Measurements from ENCODE around the gene PRR12.

The PRR12 gene

DNA sequence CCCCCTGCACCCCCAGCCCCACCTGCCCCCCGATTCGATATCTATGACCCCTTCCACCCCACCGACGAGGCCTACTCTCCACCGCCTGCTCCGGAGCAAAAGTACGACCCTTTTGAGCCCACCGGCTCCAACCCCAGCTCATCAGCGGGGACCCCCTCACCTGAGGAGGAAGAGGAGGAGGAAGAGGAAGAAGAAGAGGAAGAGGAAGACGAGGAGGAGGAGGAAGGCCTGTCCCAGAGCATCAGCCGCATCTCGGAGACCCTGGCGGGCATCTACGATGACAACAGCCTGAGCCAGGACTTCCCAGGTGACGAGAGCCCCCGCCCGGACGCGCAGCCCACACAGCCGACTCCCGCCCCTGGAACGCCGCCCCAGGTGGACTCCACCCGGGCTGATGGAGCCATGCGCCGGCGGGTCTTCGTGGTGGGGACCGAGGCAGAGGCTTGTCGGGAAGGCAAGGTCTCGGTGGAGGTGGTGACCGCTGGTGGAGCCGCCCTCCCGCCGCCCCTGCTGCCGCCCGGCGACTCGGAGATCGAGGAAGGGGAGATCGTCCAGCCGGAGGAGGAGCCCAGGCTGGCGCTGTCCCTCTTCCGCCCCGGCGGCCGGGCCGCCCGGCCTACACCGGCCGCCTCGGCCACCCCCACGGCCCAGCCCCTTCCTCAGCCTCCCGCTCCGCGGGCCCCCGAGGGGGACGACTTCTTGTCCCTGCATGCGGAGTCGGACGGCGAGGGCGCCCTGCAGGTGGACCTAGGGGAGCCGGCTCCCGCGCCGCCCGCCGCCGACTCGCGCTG lies 60.2 kb downstream of the PRR12 start:
- no peak for DNase-seq

DNA sequence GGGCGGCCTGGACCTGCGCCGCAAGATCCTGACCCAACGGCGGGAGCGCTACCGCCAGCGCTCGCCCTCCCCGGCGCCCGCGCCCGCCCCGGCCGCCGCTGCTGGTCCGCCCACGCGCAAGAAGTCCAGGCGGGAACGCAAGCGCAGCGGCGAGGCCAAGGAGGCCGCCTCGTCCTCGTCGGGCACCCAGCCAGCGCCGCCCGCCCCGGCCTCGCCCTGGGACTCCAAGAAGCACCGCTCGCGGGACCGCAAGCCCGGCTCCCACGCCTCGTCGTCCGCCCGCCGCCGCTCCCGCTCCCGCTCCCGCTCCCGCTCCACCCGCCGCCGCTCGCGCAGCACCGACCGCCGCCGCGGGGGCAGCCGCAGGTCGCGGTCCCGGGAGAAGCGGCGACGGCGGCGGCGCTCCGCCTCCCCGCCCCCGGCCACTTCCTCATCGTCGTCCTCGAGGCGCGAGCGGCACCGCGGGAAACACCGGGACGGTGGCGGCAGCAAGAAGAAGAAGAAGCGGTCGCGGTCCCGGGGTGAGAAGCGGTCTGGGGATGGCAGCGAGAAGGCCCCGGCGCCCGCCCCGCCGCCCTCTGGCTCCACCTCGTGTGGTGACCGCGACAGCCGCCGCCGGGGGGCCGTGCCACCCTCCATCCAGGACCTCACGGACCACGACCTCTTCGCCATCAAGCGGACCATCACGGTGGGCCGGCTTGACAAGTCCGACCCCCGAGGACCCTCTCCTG lies 61.0 kb downstream of the PRR12 start:
- no peak for DNase-seq

DNA sequence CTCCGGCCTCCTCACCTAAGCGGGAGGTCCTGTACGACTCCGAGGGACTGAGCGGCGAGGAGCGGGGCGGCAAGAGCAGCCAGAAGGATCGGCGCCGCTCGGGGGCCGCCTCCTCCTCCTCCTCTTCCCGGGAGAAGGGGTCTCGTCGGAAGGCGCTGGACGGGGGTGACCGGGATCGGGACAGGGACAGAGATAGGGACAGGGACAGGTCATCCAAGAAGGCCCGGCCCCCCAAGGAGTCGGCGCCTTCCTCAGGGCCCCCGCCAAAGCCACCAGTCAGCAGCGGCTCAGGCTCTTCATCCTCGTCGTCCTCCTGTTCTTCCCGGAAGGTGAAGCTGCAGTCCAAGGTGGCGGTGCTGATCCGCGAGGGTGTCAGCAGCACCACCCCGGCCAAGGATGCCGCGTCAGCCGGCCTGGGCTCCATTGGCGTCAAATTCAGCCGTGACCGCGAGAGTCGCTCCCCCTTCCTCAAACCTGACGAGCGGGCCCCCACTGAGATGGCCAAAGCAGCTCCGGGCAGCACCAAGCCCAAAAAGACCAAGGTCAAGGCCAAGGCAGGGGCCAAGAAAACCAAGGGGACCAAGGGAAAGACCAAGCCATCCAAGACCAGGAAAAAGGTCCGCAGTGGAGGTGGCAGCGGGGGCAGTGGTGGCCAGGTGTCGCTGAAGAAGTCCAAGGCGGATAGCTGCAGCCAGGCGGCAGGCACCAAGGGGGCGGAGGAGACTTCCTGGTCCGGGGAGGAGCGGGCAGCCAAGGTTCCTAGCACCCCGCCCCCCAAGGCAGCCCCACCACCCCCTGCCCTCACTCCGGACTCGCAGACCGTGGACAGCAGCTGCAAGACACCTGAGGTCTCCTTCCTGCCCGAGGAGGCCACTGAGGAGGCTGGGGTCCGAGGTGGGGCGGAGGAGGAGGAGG lies 61.8 kb downstream of the PRR12 start:
- DNase-seq = no peak

DNA sequence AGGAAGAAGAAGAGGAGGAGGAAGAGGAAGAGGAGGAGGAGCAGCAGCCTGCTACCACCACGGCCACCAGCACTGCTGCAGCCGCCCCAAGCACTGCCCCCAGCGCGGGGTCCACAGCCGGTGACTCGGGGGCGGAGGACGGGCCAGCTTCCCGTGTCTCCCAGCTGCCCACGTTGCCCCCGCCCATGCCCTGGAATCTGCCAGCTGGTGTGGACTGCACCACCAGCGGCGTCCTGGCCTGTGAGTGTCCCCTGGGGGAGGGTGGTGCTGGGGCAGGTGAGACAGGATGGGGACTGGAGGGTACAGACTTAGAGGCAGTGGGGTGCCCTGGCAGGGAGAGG lies 62.5 kb downstream of the PRR12 start:
- no peak for DNase-seq

DNA sequence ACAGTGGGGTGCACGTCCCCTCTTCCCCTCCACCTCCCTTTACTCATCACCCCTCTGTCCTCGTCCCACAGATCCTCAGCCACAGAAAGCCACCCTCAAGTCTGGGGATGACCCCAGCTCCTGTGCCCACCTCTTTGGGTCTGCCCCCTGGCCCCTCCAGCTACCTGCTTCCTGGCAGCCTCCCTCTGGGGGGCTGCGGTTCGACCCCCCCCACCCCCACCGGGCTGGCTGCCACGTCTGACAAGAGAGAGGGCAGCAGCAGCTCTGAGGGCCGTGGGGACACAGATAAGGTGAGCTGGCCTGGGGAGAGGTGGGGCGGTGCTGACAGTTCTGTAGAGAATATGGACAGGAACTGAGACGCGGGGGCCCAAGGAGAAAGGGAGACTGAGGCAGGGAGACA lies 63.6 kb downstream of the PRR12 start:
- DNase-seq = no peak

DNA sequence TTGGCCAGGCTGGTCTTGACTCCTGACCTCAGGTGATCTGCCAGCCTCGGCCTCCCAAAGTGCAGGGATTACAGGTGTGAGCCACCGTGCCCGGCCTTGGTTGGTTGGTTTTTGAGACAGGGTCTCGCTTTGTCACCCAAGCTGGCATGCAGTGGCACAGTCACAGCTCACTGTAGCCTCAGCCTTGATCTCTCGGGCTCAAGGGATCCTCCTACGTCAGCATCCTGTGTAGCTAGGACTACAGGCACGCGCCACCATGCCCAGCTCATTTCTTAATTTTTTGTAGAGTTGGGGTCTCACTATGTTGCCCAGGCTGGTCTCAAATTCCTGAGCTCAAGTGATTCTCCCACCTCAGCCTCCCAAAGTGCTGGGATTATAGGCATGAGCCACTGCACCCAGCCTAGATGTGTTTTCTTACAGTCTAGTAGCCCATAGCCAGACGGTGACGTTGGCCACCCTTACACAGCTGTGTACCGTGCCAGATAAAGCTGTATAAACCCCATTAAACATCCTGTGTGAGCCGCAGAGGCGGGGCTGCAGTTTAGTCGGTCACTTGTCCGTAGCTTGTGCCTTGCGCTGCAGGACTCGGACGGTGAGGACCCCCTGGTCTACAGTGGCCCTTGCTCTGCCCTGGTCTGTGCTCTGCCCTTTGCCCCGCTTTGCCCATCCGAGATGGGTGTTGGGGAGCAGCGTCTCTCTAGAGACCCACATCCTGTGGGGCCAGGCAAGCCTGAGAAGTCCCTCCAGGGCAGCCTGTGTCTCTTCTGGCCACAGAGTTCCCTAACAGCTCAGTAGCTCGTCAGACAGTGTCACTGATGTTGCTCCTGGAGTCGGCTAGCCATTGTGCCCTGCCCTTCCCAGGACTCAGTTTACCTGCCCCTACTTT lies 64.8 kb downstream of the PRR12 start:
- no peak for DNase-seq

DNA sequence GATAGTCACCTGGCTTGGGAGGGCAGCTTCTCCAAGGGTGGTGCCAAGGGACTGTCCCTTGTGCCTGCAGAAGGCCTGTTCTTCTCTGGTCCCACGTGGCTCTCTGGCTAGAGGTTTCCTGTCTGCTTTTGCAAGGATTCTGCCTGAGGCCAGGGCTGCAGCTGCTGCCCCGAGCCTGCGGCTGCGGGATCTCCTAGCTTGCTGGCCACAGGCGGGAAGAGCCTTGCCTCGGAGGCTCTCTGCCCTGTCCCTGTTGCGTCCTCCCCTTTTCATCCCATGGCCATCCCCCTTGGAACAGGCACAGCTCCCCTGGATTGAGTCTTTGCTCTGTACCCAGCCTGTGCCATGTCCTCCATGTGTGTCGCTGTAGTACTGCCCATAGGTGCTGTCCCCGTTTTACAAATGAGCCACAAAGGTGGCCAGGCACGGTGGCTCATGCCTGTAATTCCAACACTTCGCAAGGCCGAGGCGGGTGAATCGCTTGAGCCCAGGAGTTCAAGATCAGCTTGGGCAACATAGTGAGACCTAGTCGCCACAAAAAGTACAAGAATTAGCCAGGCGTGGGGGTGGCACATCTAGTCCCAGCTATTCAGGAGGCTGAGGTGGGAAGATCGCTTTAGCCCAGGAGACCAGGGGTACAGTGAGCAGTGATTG lies 65.6 kb downstream of the PRR12 start:
- no peak for DNase-seq

DNA sequence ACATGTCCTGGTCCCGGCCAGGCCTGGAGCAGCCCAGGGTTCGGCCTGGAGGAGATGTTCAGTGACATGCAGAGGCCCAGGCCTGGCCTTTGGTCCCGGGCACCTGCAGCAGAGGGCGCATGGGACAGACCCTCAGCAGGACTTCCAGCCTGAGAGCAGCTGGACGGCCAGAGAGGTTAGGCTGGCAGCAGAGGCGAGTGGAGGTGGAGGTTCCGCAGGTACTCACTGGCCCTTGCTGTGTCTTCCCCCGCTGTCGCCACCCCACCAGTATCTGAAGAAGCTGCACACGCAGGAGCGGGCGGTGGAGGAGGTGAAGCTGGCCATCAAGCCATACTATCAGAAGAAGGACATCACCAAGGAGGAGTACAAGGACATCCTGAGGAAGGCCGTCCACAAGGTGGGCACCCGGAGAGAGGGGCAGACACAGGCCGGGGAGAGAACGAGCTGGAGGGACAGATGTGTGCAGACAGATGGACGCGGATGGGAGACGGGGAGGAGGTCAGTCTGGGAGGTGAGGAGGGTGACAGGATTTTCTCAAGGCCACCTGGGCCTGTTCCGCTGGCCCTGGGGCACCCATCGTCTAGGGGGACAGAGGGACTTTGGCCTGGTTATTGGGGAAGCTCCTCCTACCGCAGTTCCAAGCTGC lies 66.6 kb downstream of the PRR12 start:
- no peak for DNase-seq

DNA sequence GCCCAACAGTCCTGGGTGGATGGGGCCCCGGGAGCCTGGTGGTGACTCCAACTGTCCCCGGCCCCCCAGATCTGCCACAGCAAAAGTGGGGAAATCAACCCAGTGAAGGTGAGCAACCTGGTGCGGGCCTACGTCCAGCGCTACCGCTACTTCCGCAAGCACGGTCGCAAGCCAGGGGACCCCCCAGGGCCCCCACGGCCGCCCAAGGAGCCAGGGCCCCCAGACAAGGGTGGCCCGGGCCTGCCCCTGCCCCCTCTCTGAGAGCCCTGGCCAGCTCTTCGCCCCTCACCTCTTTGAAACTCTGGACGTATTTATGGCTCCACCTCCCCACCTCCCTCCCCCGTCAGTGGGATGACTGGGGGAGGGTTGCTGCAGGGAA lies 67.1 kb downstream of the PRR12 start:
- no peak for DNase-seq

DNA sequence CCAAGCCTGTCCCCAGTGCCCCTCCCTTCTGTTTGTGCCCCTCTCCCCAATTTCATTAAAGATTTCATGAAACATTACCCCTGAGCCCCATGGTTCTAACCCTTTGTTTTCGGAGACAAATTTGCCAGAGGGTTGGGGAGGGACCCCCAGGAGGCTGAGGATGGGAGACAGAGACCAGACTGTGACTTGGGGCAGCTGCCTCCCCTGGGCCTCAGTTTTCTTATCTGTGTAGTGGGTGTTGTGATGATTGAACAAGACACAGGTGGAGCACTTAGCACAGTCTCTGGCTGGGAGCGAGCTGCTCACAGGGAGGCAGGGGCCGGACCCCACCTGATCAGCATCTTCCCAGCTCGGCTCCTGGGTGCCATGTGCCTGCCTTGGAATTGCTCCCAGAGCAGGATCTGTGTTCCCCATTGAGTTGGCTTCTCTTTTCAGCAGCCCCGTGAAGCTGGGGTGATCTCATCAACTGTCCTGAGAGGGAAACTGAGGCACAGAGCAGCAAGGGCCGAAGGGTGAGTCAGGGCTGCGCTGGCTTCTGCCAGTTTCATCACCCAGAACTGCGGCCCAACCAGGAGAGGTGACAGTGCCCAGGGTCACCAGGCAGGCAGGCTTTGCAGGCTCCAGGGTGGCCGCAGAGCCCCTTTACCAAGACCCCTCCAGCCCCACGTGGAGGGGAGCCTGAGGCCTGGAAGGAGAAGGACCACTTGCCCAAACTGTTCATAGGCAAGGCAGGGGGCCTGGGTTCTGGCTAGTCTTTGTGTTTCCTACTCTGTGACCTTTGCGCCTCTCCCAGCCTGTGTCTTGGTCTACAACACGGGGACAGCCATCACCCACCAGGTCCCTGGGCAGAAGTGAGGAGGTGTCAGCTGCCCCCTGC lies 67.8 kb downstream of the PRR12 start:
- no peak for DNase-seq

DNA sequence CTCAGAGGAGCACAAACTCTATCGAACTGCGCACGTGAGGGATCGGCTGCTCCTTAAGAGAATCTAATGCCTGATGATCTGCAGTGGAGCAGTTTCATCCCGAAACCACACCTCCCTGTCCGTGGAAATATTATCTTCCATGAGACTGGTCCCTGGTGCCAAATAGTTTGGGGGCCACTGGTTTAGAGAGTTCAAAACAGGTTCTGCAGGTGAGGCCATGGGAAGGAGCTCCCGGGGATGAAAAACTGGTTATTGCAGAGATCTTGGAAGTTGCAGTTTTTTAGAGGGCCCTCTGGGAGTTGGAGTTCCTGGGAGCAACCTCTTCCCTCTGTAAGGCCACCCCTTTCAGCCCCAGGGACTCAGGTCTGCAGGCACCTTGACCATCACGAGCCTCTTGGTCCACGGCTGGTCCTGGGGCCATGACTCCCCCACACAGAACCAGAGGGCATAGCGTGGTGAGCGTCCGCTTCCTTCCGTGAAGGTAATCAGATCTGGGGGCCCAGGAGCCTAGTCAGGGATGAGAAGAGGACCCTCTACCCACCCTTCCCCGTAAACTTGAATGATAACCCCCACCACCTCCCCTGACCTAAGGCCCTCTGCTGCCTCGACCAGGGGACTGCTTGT lies 69.5 kb downstream of the PRR12 start:
- no peak for DNase-seq

DNA sequence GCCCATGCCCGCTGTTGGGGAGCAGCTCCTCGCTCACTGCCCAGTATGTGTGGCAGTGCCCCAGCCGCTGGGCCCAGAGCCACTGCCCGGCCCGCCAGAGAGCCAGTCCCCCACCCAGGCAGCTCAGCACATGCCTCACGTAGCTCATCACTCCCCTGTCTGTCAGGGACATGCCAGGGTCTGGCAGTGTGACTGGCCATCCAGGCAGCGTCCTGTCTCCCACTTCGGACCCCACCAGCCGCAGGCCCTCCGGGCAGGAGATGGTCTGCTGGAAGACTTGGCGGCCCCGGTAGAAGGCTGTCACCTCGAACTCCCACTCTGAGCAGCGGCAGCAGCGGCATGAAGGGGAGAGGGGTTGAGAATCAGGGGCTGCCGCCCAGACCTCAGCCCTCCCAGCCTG lies 71.0 kb downstream of the PRR12 start:
- DNase-seq = no peak

DNA sequence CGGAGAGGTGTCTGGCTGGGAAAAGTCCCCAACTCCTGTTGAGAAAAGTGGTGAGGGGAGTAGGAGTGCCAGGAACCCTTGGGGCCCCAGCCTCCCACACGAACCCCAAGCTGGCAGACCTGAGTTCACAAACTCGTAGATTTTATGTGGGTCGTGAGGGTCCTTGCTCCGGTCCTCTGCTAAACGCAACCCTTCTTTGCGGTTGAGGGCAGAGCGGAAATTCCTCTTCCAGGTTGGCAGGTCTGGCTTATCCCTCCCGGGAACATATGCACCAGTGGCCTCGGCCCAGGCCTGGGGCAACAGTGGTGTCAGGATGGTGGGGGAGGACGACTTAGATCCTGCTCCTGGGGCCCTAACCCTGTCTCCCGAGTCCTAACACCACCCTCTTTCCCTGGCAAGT lies 72.2 kb downstream of the PRR12 start:
- no peak for DNase-seq

DNA sequence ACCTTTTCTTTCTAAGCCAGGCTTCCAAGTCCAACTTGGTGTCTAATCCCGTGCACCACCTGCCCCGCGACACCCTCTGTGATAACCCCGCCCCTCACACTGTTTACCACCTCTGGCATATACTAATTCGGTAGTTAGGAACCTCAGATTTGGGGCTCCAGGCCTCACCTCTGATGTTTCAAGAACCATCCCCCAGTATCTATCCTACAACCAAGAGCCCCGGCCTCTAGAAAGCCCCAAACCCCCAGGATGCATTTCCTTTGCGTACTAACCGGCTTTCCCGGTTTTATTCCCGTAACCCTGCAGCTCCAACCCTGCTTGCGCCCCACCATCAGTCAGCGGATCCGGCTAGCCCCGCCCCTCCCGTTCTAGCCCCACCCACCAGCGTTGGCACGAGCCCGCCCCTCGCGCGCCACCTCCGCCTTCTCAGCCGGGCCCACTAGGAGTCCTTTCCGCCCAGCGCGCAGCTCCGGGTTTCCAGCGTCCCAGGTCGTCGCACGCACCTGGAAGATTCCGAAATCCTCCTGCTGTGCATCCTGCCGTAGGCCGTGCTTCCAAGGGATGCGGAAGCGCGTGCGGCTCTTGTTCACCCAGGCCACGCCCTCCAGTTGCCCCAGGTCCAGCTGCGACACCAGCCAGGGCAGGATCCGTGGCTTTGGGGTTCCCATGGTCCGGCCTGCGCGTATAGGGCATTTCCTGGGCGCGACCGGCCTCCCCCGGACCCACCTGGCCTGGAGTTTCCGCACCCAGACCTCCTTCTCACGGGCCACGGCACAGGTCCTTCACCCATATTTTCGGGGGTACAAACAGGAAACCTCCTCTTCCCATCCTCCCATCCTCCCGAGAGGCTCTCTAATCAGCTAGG lies 73.4 kb downstream of the PRR12 start:
- DNase-seq = peak; percentile 69

DNA sequence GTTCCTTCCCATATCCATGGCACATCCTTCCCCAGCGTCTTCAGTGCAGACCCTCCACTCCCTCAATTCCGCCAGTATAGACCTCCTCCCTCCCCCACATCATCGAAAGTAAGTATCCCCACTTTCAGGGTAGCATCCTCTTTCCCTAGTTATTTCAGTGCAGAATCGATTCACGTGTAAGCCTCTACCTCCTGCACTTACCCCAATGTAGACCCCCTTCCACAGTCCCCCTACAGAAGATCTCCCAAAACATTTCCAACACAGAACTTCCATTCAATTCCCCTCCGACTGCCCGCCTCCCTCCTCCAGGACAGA lies 74.0 kb downstream of the PRR12 start:
- no peak for DNase-seq

DNA sequence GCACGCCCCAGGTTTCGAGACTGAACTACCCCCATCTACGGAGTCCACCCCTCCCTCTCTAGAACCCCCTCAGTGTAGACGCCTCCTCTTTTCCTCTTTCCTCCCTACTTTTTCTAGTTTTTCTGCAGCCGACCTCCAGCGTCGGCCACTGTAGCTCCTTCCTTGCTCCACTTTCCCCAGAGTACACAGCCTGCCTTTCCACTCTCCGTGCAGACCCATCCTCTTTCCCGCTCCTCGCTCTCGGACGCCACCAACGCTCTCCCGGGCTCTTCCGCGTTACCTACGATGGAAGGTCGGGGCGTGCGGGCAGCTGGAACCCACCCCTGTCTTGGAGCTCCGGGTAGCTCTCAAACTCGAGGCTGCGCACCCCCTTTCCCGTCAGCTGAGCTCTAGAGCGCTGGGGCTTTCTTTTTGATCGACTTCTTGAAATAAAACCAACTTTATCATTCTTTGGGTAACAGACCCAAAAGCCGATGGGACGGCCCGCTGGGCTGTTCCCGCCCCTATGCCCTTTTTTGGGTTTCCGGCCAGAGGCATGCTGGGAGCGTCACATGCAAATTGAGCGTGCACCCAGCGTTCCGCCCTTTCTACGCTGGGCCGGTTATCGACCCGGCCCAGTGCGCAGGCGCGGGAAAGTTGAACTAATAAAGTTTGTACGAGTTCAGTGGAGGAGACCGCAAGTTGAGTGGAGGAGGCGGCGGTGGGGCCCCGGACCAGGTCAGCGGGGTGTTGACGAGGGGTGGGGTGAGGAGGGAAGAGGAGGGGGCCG lies 74.6 kb downstream of the PRR12 start, which contains the start of the genes BCL2L12 and IRF3:
Gene BCL2L12, plus strand, starts transcription at position 583 of the 769 bp plus-strand sequence. CDS start 760 bp downstream, outside the sequence.
Gene IRF3, minus strand, starts transcription at position 507 of the 769 bp plus-strand sequence. CDS start 1,019 bp downstream, outside the sequence.
- peak; percentile 92 for DNase-seq

DNA sequence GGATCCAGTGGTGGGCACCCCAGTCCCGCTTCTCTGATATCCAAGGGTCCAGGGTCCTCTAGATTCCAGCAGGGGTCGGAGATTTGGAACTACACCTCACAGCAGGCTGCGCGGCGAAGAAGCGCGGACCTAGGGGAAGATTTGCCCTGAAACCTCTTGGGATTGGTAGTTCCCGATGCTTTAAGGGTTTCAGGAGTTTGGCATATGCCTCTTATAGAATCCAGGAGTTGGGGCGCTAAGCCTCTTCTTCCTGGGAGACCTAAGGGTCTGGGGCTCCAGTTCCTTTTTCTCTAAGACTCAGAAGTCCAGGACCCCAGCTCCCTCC lies 75.1 kb downstream of the PRR12 start:
- no peak for DNase-seq

DNA sequence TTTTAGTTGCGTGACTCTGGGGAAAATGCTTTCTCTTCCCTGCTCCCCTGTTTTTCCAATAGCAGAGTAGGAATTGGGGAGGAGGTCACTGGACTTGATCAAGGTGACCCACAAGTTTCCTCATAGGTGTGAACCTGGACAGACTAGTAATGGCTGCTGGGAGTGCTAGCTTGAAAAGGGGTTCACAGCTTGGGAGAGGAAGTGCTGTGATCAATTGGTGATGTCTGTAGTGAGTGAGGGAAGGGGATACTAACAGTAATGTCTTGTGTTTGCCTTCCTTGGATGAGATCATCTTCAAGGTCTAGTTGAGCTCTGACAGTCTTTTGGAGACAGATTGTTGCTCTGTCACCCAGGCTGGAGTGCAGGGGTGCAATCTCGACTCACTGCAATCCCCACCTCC lies 76.5 kb downstream of the PRR12 start:
- no peak for DNase-seq

Measured in NCI-H2107 (cell line).